AG04450 (cell line): Measurements from ENCODE around the gene GMPR2. TPM values are rescaled to one million over a fixed set of nuclear protein-coding genes. Genes with fewer than 3 reads are reported as not detected.

Experiments
- CTCF ChIA-PET: fragments of 300-600, 350-600 bp; formaldehyde crosslinking; extraction: SDS; loops from one replicate; lab custom pipeline; 2022; ENCODE audit warnings: antibody characterized with exemption, inconsistent platforms; lab: Charles Lee
- POLR2A ChIA-PET: fragments of 350-600 bp; formaldehyde crosslinking; extraction: SDS; loops from one replicate; lab custom pipeline; 2021; ENCODE audit warnings: antibody characterized with exemption, inconsistent platforms; lab: Yijun Ruan, JAX
- DNase-seq: peaks from one replicate; pipeline ENCODE4 v3.0.0-alpha.2; 2011; ENCODE audit warnings: low read depth, low spot score
- H3K27ac ChIP-seq: one replicate; pipeline ENCODE4 v1.5.1; 2012; ENCODE audit warnings: low read depth, low read length, control low read depth
- H3K27me3 ChIP-seq: one replicate; pipeline ENCODE4 v1.6.0; 2012; ENCODE audit warnings: low read length; ENCODE audit not compliant: control insufficient read depth, insufficient read depth
- H3K4me3 ChIP-seq: 2 replicates; pipeline ENCODE4 v1.5.1; 2011; ENCODE audit warnings: mild to moderate bottlenecking, low read depth, low read length, control low read depth
- H3K9me3 ChIP-seq: 2 replicates; pipeline ENCODE4 v1.5.1; 2012; ENCODE audit warnings: low read length; ENCODE audit not compliant: control insufficient read depth, insufficient read depth
- polyA plus RNA-seq: library from polyadenylated mRNA; depleted of rRNA; stranded (reverse); fragments of >200 nt; gene quantifications from 2 replicates; pipeline ENCODE4 v1.2.3, GENCODE V29; 2011
- TF ChIP-seq, protein P1 (sequence below): IDR thresholded peaks from 2 replicates; pipeline ENCODE4 v1.5.1; 2011; ENCODE audit warnings: low read depth, low read length, control low read depth, inconsistent platforms

GMPR2 gene
- polyA plus RNA-seq, 1 experiment, result 89.2 TPM

DNA sequence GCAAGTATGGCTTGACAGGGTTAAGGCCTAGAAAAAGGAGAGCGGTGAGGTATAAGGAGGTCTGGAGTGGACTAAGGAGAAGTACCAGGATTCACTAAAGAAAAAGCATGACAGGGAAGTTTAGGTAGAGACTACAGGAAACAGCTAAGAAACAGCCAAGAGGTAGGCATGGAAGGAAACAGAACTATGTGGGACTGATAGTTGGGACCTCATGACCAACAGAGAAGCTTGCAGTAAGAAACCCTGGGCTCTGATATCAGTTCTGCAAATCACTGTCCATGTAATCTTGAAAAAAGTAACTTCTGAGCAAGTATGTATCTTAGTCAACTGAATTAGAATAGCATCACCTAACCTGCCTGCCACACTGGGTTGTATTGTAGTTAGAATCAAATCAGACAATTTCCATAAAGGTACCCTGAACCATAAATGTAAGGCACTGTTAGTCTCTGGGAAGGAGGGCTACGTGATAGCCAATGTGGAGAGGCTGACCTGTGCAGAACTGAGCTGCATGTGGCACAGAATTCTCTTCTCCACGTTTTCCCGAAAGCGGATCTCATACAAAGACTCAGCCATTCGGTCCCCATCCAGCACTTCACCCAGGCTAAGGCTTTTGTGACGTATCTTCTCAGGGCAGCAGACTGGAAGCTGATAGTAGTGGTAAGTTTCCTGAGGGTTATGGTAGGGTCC lies 38.4 kb upstream of the GMPR2 start:
- Histone ChIP-seq H3K4me3 (peak overlapping the region; percentile 87), H3K27ac (no peak overlapping the region), H3K27me3 (no peaks in the 10 kb centered on the region), H3K9me3 (no peaks in the 10 kb centered on the region; the same call in 1 of the 2 replicates)
- CTCF ChIA-PET, result interaction anchor here (0.8 to 3.5 kb wide), 4 partner anchors 33 to 139 kb away, joined by 4 to 24 read pairs (median 4); partner anchors contain the start of genes IRF9 and TINF2
- no peak for DNase-seq
- TF ChIP-seq, protein P1, sequence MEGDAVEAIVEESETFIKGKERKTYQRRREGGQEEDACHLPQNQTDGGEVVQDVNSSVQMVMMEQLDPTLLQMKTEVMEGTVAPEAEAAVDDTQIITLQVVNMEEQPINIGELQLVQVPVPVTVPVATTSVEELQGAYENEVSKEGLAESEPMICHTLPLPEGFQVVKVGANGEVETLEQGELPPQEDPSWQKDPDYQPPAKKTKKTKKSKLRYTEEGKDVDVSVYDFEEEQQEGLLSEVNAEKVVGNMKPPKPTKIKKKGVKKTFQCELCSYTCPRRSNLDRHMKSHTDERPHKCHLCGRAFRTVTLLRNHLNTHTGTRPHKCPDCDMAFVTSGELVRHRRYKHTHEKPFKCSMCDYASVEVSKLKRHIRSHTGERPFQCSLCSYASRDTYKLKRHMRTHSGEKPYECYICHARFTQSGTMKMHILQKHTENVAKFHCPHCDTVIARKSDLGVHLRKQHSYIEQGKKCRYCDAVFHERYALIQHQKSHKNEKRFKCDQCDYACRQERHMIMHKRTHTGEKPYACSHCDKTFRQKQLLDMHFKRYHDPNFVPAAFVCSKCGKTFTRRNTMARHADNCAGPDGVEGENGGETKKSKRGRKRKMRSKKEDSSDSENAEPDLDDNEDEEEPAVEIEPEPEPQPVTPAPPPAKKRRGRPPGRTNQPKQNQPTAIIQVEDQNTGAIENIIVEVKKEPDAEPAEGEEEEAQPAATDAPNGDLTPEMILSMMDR, result no peak
- POLR2A ChIA-PET, result no interaction called here

DNA sequence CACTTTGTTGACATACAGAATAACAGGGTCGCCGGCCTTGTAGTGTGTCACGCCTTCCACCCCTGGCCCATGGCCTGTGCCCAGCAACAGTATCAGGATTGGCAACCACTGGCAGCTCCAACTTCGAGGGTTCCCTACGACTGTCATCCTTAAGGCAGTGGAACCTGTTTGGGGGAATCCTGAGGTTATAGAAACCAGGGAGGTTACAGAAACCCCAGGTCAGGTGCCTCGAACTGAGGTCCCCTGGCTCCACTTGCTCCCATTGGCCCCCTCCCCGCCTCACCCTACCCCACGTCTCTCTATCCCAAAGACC lies 37.9 kb upstream of the GMPR2 start:
- H3K27ac ChIP-seq, result peak overlapping the region; percentile 94
- no peaks in the 10 kb centered on the region; the same call in 1 of the 2 replicates for H3K9me3 ChIP-seq
- TF ChIP-seq, protein P1, result no peak
- no peak for DNase-seq
- CTCF ChIA-PET, result interaction anchor here (0.8 to 3.5 kb wide), 4 partner anchors 34 to 138 kb away, joined by 4 to 24 read pairs (median 4); partner anchors contain the start of genes IRF9 and TINF2
- POLR2A ChIA-PET, result interaction anchor here (0.6 to 1.3 kb wide), 5 partner anchors 19 to 105 kb away, joined by 3 to 12 read pairs (median 3); partner anchors contain the start of genes CHMP4A and EMC9
- H3K27me3 ChIP-seq, result no peaks in the 10 kb centered on the region
- H3K4me3 ChIP-seq, result peak overlapping the region; percentile 87

DNA sequence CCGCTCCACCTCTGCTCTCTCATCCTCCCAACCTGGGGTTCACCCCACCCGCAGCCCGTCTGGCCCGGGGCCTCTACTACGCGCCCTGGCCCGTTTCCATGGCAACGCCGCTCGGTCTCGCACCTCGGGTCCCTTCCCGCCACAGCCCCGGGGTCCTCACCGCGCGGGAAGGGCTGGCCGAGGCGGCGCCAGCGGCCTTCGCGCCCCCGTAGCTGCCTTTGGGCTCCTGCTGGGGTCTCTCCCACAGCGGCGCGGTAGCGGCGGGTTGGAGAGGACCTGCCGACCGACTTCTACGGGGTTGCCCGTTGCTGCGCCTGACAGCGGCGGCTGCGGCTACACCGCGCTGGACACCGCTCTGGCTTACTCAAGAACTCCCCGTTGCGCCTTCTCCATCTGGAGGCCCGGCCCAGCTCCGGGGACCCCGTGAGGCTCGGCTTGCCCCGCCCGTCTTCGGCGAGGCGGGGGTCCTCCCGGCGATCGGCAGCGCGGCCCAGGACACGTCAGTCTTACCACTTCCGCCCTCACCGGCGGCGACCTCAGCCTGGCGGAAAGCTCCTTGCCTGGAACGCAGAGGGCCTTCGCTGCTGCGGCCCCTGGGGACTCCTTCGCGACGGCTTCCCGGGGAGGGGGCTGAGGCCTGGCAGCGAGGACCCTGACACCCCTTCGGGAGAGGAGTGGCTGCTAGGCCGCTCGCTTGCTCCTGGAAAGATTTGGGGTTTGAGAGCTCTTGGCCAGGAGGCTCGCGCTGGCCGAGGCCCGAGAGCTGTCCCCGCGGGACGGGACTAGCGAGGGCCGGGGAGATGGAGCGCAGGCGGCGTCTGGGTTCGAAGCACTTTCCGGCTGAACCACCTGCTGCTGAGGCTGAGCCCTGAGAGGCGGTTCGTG lies 37.3 kb upstream of the GMPR2 start, which contains the start of gene TM9SF1:
TM9SF1 (minus strand) TSS at position 256 of the 885 bp plus-strand sequence. CDS start 422 bp downstream, outside the sequence.
- DNase-seq, result peak; percentile 64
- TF ChIP-seq, protein P1, result no peak
- H3K27ac ChIP-seq, result peak within 1 kb of the TSS; percentile 94
- no peaks in the 10 kb centered on the region for H3K27me3 ChIP-seq
- CTCF ChIA-PET, result interaction anchor here (0.8 to 3.5 kb wide), 7 partner anchors 34 to 138 kb away, joined by 3 to 24 read pairs (median 4); partner anchors contain the start of genes IRF9 and TINF2
- peak within 1 kb of the TSS; percentile 87 for H3K4me3 ChIP-seq
- POLR2A ChIA-PET, result interaction anchor here (0.6 to 1.3 kb wide), 15 partner anchors 8 to 893 kb away, joined by 3 to 12 read pairs (median 3); partner anchors contain the start of genes CHMP4A, DCAF11, EMC9 and MDP1
- H3K9me3 ChIP-seq, result no peaks in the 10 kb centered on the region; the same call in 1 of the 2 replicates

DNA sequence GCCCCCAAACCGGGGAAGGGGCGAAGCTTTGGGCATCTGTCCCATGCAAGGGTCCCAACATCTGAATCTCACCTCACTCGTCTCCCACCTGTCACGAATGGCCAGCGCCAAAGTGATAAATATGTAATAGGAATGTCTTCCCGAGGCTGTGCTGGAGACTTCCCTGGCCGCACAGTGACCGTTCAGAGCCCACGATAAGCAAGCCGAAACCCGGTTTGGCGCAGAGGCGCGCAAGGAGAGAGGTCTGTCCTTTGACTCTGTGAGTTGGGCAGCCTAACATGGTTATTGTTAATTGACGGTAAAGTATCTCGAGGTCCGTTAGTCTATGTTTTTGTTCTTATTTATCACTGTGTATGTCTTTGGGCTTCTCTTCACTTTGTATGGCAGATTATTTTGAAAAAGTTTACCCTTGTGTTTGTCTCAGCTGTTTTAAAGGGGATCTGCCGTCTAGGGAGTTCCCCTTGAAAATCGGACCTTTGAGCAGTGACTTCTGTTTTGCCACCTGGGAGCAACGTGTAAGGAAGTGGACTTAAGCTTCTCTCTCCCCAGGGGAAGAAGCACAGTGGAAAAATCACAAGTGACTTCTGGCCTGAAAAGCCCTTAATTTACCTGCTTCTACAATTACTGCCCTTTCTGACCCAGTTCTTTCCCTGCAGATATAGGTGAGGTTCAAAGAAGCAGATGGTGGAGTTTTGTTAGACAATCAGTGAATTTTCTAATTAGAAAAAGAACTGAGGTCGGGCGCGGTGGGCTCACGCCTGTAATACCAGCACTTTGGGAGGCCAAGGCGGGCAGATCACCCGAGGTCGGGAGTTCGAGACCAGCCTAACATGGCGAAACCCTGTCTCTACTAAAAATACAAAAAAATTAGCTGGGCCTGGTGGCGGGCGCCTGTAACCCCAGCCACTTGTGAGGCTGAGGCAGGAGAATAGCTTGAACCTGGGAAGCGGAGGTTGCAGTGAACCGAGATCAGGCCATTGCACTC lies 36.4 kb upstream of the GMPR2 start:
- DNase-seq, result no peak
- H3K9me3 ChIP-seq, result peaks cover 1% of the 10 kb centered on the region
- H3K27ac ChIP-seq, result peak overlapping the region; percentile 94
- peak overlapping the region; percentile 87 for H3K4me3 ChIP-seq
- TF ChIP-seq, protein P1, result no peak
- H3K27me3 ChIP-seq, result no peaks in the 10 kb centered on the region
- CTCF ChIA-PET, result interaction anchor here (0.6 to 3.5 kb wide), 8 partner anchors 35 to 234 kb away, joined by 3 to 24 read pairs (median 4); partner anchors contain the start of genes IRF9 and TINF2
- POLR2A ChIA-PET, result interaction anchor here (0.7 to 1.3 kb wide), 12 partner anchors 9 to 104 kb away, joined by 3 to 12 read pairs (median 4); partner anchors contain the start of genes CHMP4A, DCAF11, EMC9 and MDP1
